AG04449 (cell line): ENCODE data around the gene TACC3.

Experiments
- CTCF ChIA-PET: fragments of 350-600 bp; formaldehyde crosslinking; extraction: SDS; loops from one replicate; lab custom pipeline; 2021; ENCODE audit warnings: antibody characterized with exemption; lab: Yijun Ruan, JAX
- POLR2A ChIA-PET: fragments of 400-600, 350-600 bp; formaldehyde crosslinking; extraction: SDS; loops from one replicate; lab custom pipeline; 2020; ENCODE audit warnings: antibody characterized with exemption, inconsistent platforms; lab: Yijun Ruan, JAX
- DNase-seq: peaks from one replicate; pipeline ENCODE4 v3.0.0-alpha.2; 2010; ENCODE audit warnings: low read depth, low spot score
- H3K4me3 ChIP-seq: 2 replicates; pipeline ENCODE4 v1.5.1; 2011; ENCODE audit warnings: low read depth, mild to moderate bottlenecking, control low read depth, low read length
- TF ChIP-seq, protein P1 (sequence below): IDR thresholded peaks from one replicate; pipeline ENCODE4 v1.5.1; 2011; ENCODE audit warnings: mild to moderate bottlenecking, moderate library complexity, low read length, control low read depth, inconsistent platforms; ENCODE audit not compliant: insufficient read depth; ENCODE audit errors: missing control alignments

TACC3 gene

GRCh38 chr4:1749370-1749769, 28.0 kb downstream of the TACC3 start:
- H3K4me3 ChIP-seq, result no peak overlapping the region
- TF ChIP-seq, protein P1, sequence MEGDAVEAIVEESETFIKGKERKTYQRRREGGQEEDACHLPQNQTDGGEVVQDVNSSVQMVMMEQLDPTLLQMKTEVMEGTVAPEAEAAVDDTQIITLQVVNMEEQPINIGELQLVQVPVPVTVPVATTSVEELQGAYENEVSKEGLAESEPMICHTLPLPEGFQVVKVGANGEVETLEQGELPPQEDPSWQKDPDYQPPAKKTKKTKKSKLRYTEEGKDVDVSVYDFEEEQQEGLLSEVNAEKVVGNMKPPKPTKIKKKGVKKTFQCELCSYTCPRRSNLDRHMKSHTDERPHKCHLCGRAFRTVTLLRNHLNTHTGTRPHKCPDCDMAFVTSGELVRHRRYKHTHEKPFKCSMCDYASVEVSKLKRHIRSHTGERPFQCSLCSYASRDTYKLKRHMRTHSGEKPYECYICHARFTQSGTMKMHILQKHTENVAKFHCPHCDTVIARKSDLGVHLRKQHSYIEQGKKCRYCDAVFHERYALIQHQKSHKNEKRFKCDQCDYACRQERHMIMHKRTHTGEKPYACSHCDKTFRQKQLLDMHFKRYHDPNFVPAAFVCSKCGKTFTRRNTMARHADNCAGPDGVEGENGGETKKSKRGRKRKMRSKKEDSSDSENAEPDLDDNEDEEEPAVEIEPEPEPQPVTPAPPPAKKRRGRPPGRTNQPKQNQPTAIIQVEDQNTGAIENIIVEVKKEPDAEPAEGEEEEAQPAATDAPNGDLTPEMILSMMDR, result no peak
- CTCF ChIA-PET, result interaction anchor here (3.6 to 7.4 kb wide), 3 partner anchors 23 to 160 kb away, joined by 30 to 205 read pairs (median 59); no protein-coding TSS in a partner anchor
- POLR2A ChIA-PET, result no interaction called here
- no peak for DNase-seq

GRCh38 chr4:1749826-1750225, 28.5 kb downstream of the TACC3 start:
- DNase-seq, result no peak
- no peak overlapping the region for H3K4me3 ChIP-seq
- TF ChIP-seq, protein P1, result no peak
- ChIA-PET POLR2A (no interaction called here), CTCF (interaction anchor here (3.6 to 7.4 kb wide), 3 partner anchors 23 to 159 kb away, joined by 30 to 205 read pairs (median 59); no protein-coding TSS in a partner anchor)

- ChIA-PET POLR2A (no interaction called here), CTCF (interaction anchor here (7.4 kb wide), 1 partner anchor 61 kb away, joined by 205 read pairs; no protein-coding TSS in a partner anchor)
- no peak overlapping the region for H3K4me3 ChIP-seq
- TF ChIP-seq, protein P1, result no peak
- DNase-seq, result no peak
Observed at GRCh38 chr4:1750381-1751154, 29.2 kb downstream of the TACC3 start.

- DNase-seq, result no peak
- TF ChIP-seq, protein P1, result no peak
- ChIA-PET POLR2A (interaction anchor here (0.6 kb wide), 1 partner anchor 45 kb away, joined by 3 read pairs; no protein-coding TSS in a partner anchor), CTCF (interaction anchor here (0.9 to 2.3 kb wide), 9 partner anchors 11 to 159 kb away, joined by 3 to 17 read pairs (median 4); no protein-coding TSS in a partner anchor)
- no peak overlapping the region for H3K4me3 ChIP-seq
Observed at GRCh38 chr4:1751155-1751918, 30.0 kb downstream of the TACC3 start.

GRCh38 chr4:1751919-1752283, 30.6 kb downstream of the TACC3 start:
- no peak for DNase-seq
- CTCF ChIA-PET, result interaction anchor here (0.9 to 2.3 kb wide), 9 partner anchors 10 to 158 kb away, joined by 3 to 17 read pairs (median 4); no protein-coding TSS in a partner anchor
- TF ChIP-seq, protein P1, result no peak
- H3K4me3 ChIP-seq, result no peak overlapping the region
- POLR2A ChIA-PET, result no interaction called here
